HG02938 (cell line): ENCODE measurements around the gene TDRD6.

ENCODE experiments used
- ATAC-seq: cut with Tn5 transposase; IDR thresholded peaks from one replicate; pipeline ENCODE4 v1.9.1; 2021; ENCODE audit warnings: mild to moderate bottlenecking, moderate library complexity; ENCODE audit not compliant: unreplicated experiment

The TDRD6 gene

DNA sequence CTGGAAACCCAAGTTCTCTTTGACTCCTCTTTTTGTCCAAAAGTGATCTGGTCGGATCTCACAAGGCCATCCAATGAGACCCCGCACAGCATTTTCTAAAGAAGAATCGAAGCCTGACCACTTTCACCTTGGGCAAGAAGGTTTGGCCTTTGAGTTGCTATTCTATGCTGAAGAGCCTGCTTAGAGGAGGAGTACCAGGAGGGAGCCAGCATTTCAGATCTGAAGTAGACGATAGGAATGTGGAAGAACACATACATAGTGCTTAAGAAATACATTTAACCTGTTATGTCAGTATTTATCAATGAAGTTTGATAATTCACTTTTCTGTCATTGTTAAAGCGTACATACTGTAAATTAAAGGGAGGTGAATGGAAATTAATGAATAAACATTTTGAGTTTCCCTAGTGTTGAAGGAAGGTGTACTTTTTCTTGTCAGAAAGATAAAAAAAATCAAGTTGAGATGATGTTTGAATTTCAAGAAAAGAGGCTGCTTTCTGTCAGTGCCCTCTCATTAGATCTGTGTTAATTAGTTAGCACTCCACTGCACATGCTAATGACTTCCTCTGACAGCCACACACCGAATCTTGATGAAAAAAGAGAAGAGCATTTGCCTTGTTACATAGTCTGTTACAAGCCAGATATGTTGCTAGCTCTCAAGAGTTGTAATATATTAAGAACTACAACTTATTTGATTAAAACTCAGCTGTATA is 10.9 kb upstream of the TDRD6 start:
- ATAC-seq = no peak

DNA sequence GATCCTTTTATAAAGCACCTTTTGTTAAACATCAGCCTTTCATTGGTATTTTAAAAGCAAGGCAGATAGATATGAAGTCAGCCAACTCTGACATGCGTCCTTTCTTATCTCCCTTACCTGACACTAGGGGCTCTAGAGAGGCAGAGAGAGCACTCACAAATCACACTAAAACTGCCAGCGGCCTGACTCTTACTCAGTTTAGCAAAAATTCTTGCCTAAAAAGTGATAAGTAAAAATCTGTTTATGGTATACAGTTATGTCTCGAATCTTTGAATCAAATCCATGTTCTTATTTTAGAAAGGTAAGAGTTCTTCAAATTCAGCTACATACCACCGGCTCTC is 10.4 kb upstream of the TDRD6 start:
- no peak for ATAC-seq

DNA sequence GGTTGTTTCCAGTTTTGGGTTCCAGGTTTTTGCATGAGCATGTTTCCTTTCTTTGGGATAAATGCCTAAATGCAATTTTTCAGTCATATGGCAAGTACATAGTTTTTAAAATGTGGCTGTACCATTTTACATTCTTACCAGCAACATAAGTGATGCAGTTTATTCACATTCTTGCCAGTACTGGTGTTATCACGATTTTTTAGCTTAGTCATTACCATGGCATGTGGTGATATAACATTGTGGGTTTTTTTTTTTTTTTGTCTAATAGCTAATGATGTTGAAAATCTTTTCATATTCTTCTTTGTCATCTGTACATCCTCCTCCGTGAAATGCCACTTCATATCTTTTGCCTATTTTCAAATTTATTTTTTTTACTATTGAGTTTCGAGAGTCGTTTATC is 2.9 kb upstream of the TDRD6 start:
- no peak for ATAC-seq

DNA sequence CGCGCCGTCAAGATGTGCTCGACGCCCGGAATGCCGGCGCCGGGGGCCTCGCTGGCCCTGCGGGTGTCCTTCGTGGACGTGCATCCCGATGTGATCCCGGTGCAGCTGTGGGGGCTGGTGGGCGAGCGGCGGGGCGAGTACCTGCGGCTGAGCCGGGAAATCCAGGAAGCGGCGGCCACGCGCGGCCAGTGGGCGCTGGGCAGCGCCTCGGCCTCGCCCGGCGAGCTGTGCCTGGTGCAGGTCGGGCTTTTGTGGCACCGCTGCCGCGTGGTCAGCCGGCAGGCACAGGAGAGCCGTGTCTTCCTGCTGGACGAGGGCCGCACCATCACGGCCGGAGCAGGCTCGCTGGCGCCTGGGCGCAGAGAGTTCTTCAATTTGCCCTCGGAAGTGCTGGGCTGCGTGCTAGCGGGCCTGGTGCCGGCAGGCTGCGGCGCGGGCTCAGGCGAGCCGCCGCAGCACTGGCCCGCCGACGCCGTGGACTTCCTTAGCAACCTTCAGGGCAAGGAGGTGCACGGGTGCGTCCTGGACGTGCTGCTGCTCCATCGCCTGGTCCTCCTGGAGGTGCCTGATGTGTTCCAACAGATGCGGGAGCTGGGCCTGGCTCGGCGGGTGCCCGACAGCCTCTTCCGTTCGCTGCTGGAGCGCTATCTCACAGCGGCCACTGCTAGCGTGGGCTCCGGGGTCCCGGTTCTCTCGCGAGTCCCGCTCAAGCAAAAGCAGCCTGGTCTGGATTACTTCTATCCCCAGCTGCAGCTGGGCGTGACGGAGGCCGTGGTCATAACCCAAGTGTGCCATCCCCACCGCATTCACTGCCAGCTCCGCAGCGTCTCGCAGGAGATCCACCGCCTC is 656 bp downstream of the TDRD6 start:
- no peak for ATAC-seq

DNA sequence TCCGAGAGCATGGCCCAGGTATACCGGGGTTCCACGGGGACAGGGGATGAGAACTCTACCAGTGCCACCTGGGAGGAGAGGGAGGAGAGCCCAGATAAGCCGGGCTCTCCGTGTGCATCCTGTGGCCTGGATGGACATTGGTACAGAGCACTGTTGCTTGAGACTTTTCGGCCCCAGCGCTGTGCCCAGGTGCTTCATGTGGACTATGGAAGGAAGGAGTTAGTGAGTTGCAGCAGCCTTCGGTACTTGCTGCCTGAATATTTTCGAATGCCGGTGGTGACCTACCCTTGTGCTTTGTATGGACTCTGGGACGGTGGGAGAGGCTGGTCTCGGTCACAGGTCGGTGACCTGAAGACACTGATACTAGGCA is 1.3 kb downstream of the TDRD6 start:
- ATAC-seq = no peak

GRCh38 chr6:46689657-46690056 is 2.0 kb downstream of the TDRD6 start:
- ATAC-seq = no peak

- ATAC-seq = no peak
Observed at GRCh38 chr6:46690141-46690755, 2.6 kb downstream of the TDRD6 start.

DNA sequence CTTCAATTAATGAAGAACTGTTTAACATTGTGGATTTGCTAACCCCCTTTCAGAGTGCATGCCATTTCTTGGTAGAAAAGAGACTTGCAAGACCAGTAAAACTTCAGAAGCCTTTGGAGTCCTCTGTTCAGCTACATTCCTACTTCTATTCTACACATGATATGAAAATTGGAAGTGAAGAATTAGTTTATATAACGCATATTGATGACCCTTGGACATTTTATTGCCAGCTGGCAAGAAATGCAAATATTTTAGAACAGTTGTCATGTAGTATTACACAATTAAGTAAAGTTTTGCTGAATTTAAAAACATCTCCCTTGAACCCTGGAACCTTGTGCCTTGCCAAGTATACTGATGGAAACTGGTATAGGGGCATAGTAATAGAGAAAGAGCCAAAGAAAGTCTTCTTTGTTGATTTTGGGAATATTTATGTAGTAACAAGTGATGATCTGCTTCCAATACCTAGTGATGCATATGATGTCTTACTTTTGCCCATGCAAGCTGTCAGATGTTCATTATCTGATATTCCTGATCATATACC is 3.3 kb downstream of the TDRD6 start:
- ATAC-seq = no peak

DNA sequence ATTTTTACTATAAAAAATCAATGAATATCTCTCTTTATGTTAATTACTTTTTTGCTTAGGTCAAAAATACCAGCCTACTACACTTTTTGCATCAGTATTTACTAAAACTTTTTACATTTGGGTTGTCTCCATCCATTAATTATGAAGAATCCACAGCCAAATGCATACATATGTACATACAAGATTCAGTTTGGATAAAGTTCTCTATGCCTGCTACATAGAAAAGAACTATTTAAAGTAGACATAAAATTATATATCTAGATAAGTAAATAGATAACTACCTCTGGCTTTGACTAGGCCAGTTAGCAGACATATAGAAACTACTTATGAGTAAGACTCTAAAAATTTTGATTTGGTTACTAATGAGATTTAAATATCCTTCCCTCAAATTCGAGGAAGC is 12.3 kb downstream of the TDRD6 start:
- no peak for ATAC-seq

DNA sequence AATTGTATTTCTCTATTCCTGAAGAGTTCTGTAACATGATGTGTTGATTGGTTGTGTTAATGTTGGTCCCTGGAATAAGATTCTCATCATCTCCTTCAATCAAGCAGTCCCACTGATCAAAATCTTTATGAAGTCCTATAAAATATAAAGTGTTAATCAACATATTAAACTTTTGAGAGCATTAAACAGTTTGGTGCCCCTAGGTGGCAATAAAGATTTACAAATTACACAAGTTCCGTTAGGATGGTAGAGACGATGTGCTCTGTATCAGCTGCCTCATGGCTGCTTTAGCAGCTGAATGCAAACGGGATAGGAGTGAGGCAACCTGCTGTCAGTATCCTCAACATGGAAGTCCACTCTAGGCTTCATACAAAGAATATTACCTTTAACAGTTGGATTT is 16.9 kb downstream of the TDRD6 start:
- ATAC-seq = no peak

DNA sequence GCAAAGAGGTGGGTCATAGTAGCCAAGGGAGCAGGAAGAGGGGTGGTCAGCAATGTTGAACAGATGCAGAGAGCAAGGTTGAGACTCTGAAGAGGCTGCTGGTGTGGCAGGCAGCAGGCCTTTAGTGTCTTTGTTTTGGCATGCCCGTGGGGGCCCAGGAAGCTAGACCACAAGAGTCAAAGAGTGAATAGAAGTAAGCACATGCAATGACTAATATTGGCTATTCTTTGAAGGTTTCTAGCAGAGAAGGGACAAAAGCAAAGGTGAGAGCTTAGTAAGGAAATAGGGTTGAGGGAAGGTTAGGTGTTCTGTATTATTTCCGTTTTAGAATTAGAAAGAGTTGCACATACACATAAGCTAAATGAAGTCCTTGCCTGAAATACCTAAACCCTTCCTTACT is 18.8 kb downstream of the TDRD6 start:
- ATAC-seq = peak; percentile 73

- ATAC-seq = no peak
Observed at GRCh38 chr6:46711491-46711890, 23.8 kb downstream of the TDRD6 start.

DNA sequence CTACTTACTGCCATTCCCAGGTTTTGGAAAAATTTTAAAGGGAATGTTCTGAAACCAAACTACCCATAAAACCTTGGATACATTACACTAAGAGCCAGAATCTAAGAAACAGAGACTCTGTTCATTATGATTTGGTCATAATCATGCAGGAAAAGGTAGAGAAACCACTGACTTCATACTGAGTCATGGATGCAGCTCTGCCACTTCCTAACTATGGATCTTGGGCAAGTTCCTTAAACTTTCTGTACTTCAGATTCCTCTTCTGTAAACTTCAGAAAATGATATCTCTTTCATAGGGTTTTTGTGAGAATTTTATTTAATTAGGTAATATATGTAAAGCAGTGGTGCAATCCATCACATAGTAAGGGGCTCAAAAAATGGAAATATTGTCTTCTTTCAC is 27.5 kb downstream of the TDRD6 start:
- ATAC-seq = no peak

DNA sequence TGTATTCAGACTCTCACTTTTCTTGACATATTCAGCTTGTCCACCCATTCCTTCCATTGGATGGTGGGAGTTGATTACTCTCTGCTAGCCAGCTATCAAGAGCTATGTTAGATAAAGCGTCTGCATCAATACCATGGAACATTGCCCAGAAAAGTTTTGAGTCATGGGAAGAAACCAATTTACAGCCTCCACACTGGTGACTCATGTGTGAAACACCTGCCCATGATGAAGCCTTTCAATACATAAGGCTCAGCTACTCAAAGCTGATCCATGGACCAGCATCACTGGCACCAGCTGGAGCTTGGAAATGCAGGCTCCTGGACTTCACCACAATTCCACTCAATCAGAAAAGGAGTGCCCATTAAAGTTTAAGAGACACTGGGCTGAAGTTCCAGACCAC is 31.4 kb downstream of the TDRD6 start:
- ATAC-seq = no peak

DNA sequence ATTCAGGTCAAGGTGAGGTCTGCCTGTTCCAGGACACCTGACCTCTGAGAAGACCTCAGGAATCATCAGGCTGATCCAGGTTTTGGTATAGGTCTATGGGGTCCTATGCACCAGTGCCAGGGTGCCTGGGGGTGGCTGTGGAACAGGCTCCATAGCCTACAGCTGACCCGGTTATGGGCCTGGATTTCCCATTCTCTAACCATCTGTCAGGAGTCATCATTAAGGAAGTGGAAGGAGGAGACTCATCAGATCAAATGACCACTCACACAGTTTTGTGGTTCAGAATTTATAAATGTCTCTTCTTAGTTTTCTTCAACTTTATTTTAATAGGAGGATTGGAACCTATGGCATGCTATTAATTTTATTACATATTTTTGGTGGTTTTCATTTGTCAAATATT is 32.7 kb downstream of the TDRD6 start:
- ATAC-seq = no peak

DNA sequence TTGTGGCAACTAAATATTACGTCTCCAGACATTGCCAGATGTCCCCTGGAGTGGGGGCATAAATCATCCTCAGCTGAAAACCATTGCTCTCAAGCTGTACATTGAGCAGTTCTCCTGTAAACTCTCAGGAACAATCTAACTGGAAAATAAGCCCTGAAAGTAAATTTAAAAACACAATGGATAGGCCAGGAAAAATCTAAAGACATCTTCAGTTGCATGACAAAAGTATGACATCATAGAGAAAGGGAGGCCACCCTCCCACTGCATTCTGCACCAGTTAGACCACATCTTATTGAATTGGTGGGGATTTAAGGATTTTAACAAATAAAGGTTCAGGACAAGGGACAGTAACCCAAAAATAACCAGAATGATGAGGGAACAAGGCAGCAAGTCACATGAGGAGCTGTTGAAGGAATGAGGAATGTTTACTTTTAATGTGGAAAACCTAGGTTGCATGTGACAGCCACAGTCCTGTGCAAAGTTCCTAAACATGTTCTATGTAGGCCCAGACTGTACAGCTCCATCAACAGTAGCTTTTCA is 42.2 kb downstream of the TDRD6 start:
- ATAC-seq = no peak

DNA sequence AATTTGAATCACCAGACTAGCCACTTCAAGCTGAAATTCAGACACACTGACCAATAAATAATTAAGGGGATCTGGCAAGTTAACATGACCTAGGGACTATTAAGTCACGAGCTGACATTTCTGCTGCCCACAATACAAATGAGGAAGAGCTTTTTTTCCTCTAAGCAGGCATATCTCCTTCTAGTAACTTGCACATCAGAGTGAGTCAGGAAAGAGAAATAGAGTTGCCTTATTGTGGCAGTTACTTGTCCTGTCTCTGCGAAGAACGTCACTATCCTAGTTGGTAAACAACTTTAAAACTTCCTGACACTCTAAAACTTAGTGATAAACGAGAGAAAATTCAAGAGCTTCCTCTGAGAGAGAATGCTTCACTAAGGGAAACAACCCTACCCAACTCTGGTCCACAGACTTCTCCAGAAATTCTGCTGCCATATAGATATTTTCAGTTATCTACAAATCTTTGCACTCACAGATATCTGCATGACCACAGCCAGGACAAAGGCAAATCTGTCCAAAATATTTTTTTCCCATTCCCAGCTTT is 43.3 kb downstream of the TDRD6 start:
- ATAC-seq = no peak

GRCh38 chr6:46733341-46733801 is 45.7 kb downstream of the TDRD6 start:
- ATAC-seq = no peak

- no peak for ATAC-seq
Observed at GRCh38 chr6:46734867-46735719, 47.4 kb downstream of the TDRD6 start, which contains the start of gene PLA2G7. TSS of gene PLA2G7 (minus strand) at chr6:46735375. CDS start at chr6:46722891, 12,484 bp downstream.

GRCh38 chr6:46735720-46736031 is 48.0 kb downstream of the TDRD6 start:
- no peak for ATAC-seq
